Fibroblast of skin of abdomen (primary cell): Measurements from ENCODE around the gene DNM3.

Experiments used
- DNase-seq: peaks from one replicate; pipeline ENCODE4 v3.0.0-alpha.2; 2013

DNM3 gene

DNA sequence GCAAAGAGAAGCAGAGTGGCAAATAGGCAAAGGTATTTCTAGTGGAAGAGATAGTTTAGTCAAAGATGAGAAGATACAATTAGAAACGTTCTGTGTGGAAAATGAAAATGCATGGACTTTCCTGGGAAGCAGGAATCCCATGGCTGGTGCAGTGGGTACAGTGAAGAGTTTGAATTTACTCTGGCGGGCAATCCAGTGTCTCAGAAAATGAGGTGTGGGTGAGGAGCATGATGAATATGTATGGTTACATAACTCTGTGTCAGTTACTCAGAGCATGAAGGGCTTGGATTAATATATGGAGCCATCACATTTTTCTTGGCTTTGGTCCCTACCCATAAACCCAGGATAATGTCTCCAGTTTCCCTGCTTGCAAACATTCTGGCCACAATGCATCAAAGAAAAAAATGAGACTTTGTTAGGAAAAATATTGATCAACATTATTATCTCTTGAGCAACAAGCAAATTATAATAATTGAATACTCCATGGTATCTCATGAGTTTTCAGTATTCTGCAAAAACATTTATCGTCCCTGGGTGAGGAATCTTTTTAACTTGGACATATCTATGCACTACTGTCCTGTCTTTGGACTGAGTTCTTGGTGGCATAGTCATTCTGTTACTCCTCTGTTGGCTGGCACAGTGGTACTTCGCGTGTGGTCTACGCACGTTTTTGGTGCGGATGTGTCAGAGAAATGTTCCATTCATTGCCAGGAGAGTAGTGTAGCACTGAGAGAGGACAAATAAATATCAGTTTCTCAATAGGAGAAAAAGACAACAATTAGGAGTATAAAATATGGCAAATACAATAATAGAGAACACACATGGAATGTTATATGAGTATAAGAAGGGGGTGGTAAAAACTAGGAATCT, 405.5 kb downstream of the DNM3 start:
- peak; percentile 63 for DNase-seq

DNA sequence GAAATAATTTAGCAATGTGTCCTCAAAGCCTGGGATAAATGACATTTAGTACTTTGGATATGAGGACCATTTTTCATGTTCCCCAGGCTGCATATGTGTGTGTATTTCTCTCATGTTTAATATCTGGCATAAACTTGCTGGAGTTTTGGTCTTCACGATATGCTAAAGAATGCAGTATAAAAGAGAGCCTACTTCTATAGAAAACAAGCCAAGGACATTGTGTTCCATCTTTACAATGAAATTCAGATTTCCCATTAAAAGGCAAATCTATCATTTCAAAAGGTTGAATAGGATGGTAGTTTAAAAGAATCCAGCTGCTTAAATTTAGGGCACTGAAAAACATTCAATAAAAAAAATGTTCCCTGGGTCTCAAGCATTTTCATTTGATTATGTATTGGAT, 410.2 kb downstream of the DNM3 start:
- DNase-seq: no peak

DNA sequence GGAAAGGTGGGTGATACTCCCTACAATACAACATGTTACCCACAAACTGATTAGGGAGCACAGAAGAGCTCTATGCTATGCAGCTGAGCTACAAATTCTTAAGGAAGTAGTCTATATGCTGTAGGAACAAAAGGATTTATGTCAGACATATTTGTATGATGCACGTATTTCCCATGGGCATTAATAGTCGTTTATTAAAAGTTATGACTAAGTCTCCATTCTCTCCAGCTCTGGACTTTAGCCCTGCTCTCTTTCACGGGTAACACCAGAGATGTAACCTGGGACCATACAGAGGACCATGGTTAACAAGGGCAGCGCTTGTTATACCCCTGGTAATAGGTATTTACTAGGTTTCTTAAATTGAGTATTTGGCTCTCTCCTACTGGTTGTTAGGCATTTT, 411.0 kb downstream of the DNM3 start:
- DNase-seq: peak; percentile 60

DNA sequence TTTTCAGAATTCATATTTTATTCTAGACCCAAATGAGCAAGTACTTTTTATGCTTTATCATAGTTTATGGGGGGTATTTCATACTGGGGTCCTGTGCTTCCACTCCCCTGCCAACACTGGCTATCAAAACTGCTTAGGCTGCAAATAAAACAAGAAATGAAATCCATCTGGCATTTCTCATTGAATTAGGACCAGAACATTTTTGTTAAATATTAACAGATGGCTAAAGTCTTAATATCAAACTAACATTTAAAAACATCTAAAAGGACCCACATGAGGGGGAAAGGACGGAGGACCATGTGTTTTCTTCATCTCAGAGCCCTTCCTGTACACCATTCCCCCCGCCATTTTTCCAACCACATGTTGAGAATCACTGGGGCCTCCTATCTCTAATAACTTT, 411.7 kb downstream of the DNM3 start:
- peak; percentile 17 for DNase-seq

DNA sequence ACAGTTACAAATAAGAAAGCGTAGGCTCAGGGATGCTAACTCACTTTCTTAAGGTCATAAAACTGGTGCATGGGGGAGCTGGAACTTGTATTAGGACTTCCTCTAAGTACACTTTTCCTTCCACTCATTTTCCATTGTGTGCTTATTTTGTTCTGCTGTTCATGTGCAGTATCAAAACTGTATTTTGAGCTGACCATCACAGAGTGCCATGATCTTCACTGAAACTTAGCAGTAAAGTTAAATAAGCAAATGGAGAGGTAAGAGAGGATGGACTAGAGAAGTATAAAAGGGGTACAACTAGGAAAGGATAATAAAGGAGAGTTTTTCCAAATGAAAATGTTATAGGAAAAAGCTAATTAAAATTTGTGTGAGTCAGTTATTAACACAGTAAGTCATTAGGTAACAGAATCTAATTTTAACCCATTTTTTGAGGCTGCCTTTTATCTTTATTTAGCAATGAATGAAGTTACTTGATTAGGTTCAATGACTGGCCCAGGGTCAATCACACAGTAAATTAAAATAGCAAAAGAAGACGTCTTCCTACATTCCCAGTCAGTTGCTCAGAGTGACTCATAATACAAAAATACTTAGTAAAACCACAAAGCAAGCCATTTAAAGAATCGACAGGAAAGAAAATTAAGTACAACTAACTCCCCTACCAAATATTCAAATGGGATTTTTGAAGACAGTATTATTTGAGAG, 413.4 kb downstream of the DNM3 start:
- DNase-seq: peak; percentile 96

DNA sequence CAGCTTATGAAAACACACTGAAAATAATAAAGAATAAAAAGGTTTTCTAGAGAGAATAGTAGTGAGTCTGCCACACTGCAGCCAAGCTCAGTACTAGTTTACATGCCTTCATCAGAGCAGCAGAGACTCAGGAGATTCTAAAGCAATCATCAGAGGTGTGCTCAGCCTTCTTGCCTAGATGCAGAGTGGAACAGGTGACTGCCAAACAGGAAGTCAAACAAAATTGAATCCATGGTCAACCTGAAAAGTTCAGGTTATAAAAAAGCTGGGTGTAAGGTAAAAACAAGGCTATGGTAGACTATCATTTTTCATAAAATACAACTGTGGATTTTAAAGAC, 413.9 kb downstream of the DNM3 start:
- DNase-seq: no peak

DNA sequence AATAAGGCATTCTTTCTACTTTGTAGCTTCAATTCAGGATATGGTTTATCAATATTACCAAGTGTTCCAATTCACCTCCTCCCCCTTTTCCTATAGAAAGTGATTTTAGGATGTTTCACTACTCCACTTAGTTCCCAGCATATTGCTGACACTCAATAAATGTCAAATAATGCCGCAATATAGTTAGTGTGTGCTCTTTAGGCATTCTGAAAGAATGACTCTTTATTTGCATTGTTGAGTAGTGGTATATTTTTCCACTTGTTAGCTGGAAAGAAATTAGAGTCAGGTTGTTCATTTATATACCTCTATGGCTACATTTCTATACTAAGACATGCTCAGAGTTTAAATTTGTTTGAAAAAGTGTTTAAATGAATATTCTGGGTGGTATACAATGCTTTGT, 424.6 kb downstream of the DNM3 start:
- no peak for DNase-seq

DNA sequence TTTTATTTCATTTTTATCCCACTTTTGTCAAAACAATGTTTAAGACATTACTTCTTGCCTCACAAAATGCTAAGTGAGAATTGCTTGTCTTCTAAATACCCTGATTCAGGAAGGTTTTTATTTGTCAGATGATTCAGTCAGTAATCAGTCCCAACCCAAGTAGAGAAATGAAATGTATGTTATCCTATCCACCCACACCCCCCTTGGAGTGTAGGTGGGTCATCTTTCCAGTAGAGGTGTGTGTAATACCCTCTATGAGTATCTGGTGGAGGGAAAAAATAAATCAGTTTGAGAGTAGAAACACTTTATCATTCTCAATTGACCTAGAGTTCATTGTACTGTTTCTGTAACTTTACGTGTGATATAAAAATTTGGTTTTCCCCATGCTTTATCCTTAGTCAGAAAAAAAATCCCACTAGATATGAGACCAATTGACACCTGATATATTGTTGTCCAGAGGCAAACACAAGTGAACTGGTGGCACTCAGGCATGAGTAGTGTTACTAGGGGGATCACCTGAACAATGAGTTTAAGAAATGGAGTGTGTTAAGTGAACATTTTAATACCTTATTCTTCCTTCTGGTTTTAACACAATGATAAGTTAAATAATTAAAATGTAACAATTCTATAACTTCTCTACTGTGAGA, 425.4 kb downstream of the DNM3 start:
- DNase-seq: no peak

DNA sequence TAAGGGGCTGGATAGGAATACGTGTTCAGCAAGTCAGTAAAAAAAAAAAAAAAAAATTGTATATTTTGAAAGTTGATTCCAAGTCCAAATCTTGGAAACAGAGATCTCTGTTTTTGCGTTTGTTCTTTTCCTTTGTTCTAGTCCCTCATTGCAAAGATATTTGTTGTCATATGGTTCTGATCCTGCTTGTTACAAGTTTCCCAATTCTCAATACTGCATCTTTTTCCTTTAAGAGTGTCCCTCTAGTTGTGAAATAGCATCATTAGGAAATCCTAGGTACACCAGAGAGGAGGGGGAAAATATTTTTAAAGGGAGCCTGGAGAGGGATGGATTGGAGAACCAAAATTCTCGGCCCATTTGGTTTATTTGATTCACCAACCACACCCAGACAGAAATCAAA, 426.9 kb downstream of the DNM3 start:
- DNase-seq: peak; percentile 38

DNA sequence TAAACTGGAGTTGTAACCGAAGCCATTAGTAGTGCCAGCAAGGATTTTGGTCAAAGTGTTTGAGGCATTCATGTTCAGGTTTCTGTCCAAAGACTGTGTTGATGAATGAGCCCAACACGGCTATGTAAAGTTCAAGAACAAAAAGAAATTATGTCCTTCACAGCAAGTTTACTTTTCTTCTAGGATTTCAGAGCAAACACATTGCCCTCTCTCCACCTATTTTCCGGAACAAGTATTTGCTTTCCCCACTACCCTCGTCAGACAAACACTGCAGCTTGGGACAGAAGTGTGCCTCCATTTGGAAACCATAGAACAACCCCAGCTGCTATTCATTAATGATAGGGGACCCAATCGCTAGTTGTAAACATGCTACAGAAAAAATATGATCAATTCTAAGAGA, 427.8 kb downstream of the DNM3 start:
- DNase-seq: no peak

DNA sequence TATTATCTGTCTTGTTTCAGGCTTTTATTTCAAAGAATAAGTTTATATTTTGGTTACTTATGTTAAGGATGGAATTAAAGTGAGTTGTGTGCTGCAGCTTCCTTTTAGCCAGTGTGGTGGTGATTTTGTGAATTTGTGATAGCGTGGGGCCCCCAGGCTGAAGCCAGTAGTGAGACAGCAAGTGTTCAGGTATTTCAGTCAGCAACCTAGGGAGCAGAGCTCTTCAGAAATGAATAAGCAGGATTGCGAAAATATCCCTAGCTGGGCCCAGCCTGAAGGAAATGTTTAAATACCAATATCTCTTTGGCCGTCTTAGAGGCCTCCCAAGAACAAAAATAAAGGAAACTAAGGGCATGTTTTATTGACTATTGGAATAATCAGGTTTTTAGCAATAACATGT, 428.3 kb downstream of the DNM3 start:
- peak; percentile 71 for DNase-seq

DNA sequence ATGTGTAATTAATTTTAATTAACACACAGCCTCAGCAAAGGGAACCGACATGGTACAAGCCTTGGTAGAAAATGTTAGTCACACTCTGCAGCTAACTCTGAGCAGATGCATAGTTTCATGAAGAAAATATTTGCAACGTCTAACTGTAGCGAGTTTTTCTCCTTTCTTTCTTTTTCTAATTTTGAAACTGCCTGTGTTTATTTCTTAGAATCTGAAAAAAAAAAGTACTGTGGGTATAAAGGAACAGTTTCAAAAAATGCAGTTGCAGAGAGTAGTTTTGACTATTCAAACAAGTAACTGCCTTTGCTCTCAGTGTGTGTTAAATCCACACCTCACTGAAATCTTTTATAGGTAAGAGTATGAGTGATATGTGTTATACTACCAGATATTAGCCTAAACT, 429.3 kb downstream of the DNM3 start:
- peak; percentile 73 for DNase-seq

DNA sequence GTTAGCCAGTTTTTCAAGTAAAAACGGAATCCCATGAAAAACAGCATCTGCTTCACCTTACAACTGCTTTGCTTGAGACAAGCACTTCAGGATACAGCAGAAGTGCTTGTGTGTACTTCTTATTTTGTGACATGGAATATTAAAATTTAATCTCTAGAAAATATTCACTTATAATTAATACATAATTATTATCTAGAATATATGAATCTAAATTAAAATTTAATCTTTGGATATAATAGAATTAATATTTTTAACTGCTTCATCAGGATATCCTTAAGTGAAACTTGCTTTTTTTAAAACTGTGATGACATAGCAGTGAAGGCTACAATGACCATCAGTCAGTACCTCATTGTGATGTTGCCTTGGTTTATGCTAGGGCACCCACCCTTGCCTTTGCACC, 430.8 kb downstream of the DNM3 start:
- no peak for DNase-seq

DNA sequence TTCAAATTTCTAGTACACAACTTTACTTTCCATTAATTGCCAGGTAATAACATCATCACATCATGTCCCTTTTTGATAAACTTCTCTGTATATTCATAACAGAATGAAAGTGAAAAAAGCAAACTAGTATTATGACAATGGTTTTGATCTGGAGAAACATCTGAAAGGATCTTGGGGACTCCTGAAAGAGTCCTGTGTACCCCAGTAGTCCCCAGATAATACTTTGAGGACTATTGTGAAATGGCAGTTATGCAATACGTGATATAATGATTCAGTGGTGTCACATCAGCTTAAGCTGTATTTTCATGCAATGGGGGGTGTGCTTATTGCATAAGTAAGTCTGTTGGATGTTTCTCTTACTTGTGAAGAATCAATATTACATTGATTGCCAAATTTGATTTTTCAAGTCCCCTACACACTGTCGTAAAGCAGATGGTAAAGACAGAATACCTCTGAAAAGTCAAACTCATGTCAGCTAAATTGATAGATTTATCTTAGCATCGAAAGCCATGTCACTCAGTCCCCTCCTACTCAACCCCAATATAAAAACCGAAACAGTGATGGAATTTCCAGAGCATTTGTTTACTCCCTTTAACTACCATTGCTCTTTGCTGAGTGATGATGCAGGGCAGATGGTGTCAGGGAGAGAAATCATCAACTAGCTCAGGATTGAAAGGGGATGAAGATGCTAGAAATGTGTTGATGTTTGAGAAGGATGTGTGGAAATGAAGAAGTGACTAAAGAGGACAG, 432.5 kb downstream of the DNM3 start:
- no peak for DNase-seq

DNA sequence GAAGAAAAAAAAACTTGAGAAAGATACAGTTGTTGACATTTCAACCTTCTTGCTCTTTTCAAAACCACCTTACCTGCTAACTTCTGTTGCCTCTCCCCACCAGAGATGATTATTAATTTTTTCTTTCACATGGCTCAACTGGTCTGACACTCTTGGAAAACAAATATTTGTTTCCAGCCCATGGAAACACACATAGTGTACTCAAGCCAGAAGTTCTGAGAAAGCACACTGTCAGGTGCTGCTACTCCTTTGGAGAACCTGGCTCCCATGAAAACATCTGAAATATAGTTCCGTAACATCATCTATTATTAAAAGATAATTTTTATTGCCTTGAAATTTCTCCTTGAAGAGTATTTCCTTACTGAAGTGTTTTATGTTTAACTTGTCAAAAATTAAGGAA, 434.2 kb downstream of the DNM3 start:
- DNase-seq: no peak

DNA sequence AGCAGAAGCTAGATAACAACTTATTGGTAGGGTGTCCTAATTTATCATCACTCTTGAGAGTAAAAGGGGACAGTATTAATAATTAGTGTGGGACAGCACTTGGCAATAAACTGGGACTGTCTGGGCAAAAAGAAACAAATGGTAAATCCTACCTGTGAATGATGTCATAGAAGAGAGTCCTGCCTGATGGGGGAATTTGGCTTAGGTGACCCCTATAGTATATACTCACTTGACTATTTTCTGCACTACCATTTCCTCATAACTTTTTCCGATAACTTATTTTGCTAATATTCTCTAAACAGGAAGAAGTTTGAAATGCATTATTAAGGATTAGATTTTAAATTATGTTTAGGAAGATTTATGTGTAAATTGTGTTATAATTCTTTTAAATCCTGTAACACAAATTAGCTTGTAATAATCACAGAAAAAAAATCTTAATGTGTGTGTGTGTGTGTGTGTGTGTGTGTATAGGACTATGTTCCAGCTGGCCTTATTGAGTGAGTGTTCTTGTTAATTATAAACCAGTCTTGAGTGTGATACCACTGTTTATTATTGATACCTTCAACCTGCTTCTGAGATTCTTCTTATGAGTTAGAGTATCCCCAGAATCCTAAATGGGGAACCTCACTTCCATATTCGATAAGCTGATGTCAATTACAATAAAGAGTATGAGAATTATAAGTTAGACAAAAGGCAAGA, 435.0 kb downstream of the DNM3 start:
- no peak for DNase-seq

DNA sequence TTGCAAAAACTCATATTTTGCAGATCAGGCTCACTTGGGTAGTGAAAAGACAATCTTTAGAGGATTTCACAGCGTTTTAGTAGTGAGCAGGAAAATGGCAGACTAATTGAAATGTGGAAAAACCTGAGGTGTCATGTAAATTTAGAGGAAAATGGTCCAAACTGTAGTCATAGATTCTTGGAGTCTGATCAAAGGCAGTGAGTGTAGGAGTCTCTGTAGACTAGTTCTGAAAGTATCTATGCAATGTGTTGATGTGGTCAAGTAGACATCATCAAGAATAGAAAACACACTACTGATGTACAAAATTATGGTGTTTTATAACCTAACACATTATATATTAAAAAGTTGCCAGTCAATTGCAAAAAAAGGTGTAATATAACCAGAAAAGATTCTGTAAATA, 436.0 kb downstream of the DNM3 start:
- DNase-seq: peak; percentile 93

DNA sequence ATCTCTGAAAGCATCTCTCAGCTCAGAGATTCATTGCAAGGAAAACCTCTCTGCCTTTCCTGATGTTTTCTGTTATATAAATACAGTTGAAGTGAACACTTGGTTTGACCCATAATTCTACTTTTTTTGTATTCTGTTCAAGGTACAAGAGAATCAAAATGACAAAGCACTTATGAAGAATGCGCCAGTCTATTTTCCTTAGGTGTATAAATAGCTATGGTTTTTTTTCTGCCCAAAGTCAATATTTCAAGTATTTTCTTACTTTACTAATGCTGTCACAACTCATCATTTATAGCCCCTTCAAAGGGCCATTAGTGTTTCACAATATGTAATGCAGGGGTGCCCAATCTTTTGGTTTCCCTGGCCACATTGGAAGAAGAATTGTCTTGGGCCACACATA, 436.7 kb downstream of the DNM3 start:
- no peak for DNase-seq

DNA sequence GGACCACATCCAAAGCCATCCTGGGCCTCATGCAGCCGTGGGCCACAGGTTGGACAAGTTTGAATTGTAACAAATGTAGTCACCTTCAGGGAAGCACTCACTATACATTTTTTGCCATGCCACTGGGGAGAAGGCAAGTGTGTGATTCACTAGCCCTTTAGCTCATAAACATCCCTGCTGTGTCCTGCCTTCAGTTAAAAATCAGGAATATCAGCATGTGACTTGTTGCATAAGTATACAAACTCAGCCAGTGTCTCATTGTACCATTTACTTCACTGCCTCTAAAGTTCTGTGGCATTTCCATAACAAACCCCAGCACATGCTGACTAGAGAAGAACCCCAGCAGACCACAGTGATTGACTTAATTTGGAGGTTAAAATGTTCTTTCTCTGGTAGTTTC, 437.2 kb downstream of the DNM3 start:
- DNase-seq: peak; percentile 85

DNA sequence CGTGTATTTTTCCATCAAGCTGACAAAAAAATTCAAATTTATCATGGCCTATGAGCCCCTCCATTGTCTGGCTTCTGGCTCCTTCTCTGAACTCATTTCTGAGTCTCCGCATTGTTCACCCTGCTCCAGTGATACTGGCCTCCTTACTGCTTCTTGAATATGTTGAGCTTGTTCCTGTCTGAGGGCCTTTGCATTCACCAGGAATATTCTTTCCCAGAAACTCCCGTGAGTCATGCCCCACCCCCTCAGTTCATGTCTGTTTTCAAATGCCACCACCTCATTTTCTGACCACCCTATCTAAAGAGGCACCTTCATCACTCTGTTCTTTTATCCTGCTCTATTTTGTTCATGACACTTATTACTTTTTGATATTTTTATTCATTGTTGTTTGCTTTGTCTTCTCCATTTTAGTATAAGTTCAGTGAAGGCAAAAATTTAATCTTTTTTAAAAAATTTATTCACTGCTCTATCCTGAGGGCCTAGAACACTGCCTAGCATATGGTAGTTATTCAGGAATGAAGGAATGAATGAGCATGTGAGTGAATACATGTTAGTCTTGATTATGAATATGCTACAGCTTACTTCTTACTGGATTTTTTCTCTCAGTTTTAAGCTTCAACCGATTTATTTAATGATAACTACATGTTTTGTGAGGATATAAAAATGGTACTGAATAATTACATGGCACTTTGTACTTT, 438.8 kb downstream of the DNM3 start:
- DNase-seq: peak; percentile 55

DNA sequence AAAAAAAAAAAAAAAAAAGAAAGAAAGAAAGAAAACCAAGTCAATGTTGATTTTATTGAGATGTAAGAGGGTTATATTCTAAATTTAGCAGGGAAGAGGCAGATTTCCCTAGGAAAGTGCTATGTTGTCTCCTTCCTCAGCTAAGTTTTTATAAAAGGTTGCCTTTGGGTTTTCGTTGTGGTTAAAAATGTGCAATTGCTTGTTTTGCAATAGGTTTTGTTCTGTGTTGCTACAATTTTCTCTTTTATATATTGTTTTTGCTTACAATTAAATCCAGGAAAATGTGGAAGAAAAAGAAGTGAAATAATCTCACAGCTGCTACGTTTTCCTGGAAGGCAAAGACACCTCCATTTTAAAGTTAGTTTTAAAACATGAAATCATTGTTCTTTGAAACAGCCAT, 442.5 kb downstream of the DNM3 start:
- no peak for DNase-seq

DNA sequence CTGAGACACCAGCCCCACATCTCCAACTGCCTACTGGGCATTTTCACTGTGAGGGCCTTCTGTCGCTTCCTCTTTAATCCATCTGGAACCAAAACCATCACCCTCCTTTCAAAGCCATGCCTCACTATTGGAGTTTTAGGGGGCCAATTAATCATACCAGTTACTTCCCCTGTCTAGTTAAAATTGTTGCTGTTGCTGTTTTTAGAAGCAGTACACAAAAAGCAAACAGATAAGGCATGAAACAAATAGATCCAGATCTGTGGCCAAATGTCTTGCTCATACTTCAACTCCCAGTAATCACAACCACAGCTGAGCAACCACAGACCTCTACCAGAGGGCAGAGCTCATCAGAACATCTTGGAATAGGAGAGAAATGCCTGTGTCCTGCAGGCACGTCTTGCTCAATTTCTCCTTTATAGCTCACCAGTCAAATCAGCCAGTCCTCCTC, 445.4 kb downstream of the DNM3 start:
- DNase-seq: peak; percentile 89
